Measurements from ENCODE around the gene NUP188. TPM values are rescaled to one million over a fixed set of nuclear protein-coding genes. Genes with fewer than 3 reads are reported as not detected.

NUP188 gene, protein sequence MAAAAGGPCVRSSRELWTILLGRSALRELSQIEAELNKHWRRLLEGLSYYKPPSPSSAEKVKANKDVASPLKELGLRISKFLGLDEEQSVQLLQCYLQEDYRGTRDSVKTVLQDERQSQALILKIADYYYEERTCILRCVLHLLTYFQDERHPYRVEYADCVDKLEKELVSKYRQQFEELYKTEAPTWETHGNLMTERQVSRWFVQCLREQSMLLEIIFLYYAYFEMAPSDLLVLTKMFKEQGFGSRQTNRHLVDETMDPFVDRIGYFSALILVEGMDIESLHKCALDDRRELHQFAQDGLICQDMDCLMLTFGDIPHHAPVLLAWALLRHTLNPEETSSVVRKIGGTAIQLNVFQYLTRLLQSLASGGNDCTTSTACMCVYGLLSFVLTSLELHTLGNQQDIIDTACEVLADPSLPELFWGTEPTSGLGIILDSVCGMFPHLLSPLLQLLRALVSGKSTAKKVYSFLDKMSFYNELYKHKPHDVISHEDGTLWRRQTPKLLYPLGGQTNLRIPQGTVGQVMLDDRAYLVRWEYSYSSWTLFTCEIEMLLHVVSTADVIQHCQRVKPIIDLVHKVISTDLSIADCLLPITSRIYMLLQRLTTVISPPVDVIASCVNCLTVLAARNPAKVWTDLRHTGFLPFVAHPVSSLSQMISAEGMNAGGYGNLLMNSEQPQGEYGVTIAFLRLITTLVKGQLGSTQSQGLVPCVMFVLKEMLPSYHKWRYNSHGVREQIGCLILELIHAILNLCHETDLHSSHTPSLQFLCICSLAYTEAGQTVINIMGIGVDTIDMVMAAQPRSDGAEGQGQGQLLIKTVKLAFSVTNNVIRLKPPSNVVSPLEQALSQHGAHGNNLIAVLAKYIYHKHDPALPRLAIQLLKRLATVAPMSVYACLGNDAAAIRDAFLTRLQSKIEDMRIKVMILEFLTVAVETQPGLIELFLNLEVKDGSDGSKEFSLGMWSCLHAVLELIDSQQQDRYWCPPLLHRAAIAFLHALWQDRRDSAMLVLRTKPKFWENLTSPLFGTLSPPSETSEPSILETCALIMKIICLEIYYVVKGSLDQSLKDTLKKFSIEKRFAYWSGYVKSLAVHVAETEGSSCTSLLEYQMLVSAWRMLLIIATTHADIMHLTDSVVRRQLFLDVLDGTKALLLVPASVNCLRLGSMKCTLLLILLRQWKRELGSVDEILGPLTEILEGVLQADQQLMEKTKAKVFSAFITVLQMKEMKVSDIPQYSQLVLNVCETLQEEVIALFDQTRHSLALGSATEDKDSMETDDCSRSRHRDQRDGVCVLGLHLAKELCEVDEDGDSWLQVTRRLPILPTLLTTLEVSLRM (N-terminal part only)
- 38.5 and 54.1 TPM in 2 replicates for total RNA-seq (2016; rRNA removed; fragmentation: Illumina TruSeq; extraction: Trizol)
- 8.2 and 12.6 TPM in 2 replicates for total RNA-seq (2016; cell fraction: cytosol; rRNA removed; fragmentation: Illumina TruSeq; extraction: Trizol; ENCODE audit: low read depth)
- total RNA-seq (2016; cell fraction: insoluble cytoplasmic fraction; rRNA removed; fragmentation: Illumina TruSeq; extraction: Trizol): 35.5 and 47.1 TPM in 2 replicates
- total RNA-seq (2016; cell fraction: membrane; rRNA removed; fragmentation: Illumina TruSeq; extraction: Trizol): 10.3 and 12.4 TPM in 2 replicates
- total RNA-seq (2016; cell fraction: nucleus; rRNA removed; fragmentation: Illumina TruSeq; extraction: Trizol): 52.4 and 56.0 TPM in 2 replicates
- 28.0 and 31.5 TPM in 2 replicates for polyA plus RNA-seq (2011; rRNA removed)
- 30.7 and 31.2 TPM in 2 replicates for polyA plus RNA-seq (2011; cell fraction: cytosol; rRNA removed)
- 80.5 and 92.3 TPM in 2 replicates for polyA plus RNA-seq (2011; cell fraction: nucleus; rRNA removed)
- polyA plus RNA-seq (2012): 31.1 and 32.6 TPM in 2 replicates
- 1.6 and 2.1 TPM in 2 replicates for polyA plus RNA-seq (2016; cell fraction: cytosol; fragmentation: Illumina TruSeq; extraction: Trizol; ENCODE audit: low read depth)
- 27.2 and 38.0 TPM in 2 replicates for polyA plus RNA-seq (2016; cell fraction: insoluble cytoplasmic fraction; fragmentation: Illumina TruSeq; extraction: Trizol; ENCODE audit: low read depth)
- 3.8 and 4.7 TPM in 2 replicates for polyA plus RNA-seq (2016; cell fraction: membrane; fragmentation: Illumina TruSeq; extraction: Trizol; ENCODE audit: low read depth)
- polyA plus RNA-seq (2016; cell fraction: nucleus; fragmentation: Illumina TruSeq; extraction: Trizol; ENCODE audit: insufficient read depth, low read depth): 55.8 and 60.8 TPM in 2 replicates
- 177 and 560 TPM in 2 replicates for polyA minus RNA-seq (2011; rRNA and poly(A)+ RNA removed; ENCODE audit: low replicate concordance)
- 51.6 and 71.1 TPM in 2 replicates for polyA minus RNA-seq (2011; cell fraction: cytosol; rRNA and poly(A)+ RNA removed)
- polyA minus RNA-seq (2011; cell fraction: nucleus; rRNA and poly(A)+ RNA removed): 71.8 and 93.1 TPM in 2 replicates
- percentile 63 among the genes with signal in this experiment for Bru-seq, nascent RNA
- percentile 81 among the genes with signal in this experiment for BruChase-seq, experiment 1, labeled RNA remaining after a 6-hour chase
- BruChase-seq, experiment 2, labeled RNA remaining after a 2-hour chase: percentile 77 among the genes with signal in this experiment
- long read RNA-seq, experiment 1, full-length matches to known transcripts: 1 of 20 reads
- long read RNA-seq, experiment 1, partial matches to known transcripts: 17 of 20 reads
- long read RNA-seq, experiment 1, other reads (novel, unspliced or antisense): 2 of 20 reads
- long read RNA-seq, experiment 2, full-length matches to known transcripts: 13 of 83 reads
- long read RNA-seq, experiment 2, partial matches to known transcripts: 45 of 83 reads
- long read RNA-seq, experiment 2, other reads (novel, unspliced or antisense): 25 of 83 reads

DNA sequence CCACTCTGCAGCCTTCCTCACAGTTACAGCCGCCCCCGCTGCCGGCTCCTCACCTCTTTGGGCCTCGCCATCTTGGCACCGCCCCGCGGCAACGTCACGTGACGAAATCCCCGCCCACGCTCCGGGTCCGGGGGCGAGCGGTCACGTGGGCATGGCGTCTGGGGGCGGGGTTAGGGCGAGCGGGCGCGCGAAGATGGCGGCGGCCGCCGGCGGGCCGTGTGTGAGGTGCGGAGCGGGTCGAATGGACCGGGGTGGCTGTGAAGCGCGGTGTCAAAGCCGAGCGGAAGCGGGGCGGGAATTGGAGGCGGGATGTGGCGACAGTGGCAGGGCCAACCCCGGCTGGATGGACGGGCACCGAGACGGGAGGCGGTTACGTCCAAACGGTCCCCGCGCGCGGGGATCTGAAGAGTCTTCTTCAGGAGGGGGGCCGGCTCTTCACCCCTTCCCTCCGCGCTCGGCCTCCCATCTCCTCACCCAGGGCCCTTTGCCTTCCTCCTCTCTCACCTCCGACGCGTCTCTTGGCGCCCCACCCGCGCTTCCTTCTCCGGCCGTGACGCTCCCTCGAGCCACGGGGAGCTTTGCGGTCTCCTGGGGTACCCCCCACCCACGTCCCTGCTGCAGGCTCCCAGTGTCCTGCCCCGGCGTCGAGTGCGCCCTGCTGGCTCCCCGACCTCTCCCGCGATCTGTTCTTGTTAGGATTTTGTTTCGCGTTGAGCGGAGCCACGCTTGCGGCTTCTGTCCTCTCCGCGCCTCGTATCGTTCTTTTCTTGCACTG is at the start of gene NUP188, which contains the start of gene DOLK:
TSS of gene NUP188 (plus strand) at position 173 of the 775 bp plus-strand sequence. CDS start at position 194, 21 bp downstream.
TSS of gene DOLK (minus strand) at position 77 of the 775 bp plus-strand sequence. CDS start 300 bp downstream, outside the sequence.
- H3K36me3 ChIP-seq (replicated peaks in 1 of 2; ENCODE audit: control insufficient read depth in 1 of 2, insufficient read depth in 2 of 2, low read length in 2 of 2): peaks cover 1 to 3% of the 10 kb centered on the region in 2 experiments; a peak in 3 of 5 replicates
- ChIA-PET CTCF (ENCODE audit: low intra/inter-chr PET ratio, low total read pairs) (no interaction called here), POLR2A (interaction anchor here (0.5 to 1.7 kb wide), 7 partner anchors 13 to 678 kb away, joined by 3 to 4 read pairs (median 3); partner anchors contain the start of gene SPOUT1)
- peak within 1 kb of the TSS; percentile 96 for H3K9ac ChIP-seq (ENCODE audit: insufficient read depth, low read depth, low read length)
- FAIRE-seq: no peak
- peak within 1 kb of the TSS; percentile 80 for H3K27ac ChIP-seq (ENCODE audit: extremely low read length, insufficient read depth, low read length)
- TSS peak; percentile 79 for BruUV-seq (replicated peaks)
- H3K4me2 ChIP-seq (ENCODE audit: low read depth, low read length): peak within 1 kb of the TSS; percentile 97
- peak; percentile 79 for DNase-seq (ENCODE audit: low spot score)
- in situ Hi-C loops (cut with HindIII; ENCODE audit: extremely low pct_ligation_motif_present, low pct_unique_long_range_greater_than_20kb) (no loop called here), intact Hi-C loops (cut with micrococcal nuclease; ENCODE audit: unreplicated experiment) (no loop called here)
- no peak within 1 kb of the TSS for H2AFZ ChIP-seq (ENCODE audit: low read length)
- peaks cover 67% of the 10 kb centered on the region for H3K4me1 ChIP-seq (ENCODE audit: insufficient read depth, low read length)
- ATAC-seq: peak; percentile 82
- no peaks in the 10 kb centered on the region; a peak in 1 of 5 replicates for H3K27me3 ChIP-seq (ENCODE audit: control insufficient read depth in 1 of 2, insufficient read depth in 2 of 2, low read length in 2 of 2)
- peak within 1 kb of the TSS; percentile 91 to 100 (median 99) for H3K4me3 ChIP-seq (replicated peaks in 1 of 3; ENCODE audit: insufficient read depth in 1 of 3, low read depth in 2 of 3, low read length in 3 of 3)
- H4K20me1 ChIP-seq (ENCODE audit: insufficient read depth, low read length): no peaks in the 10 kb centered on the region
- peaks cover 27% of the 10 kb centered on the region for H3K79me2 ChIP-seq (ENCODE audit: insufficient read depth, low read length)
- no peaks in the 10 kb centered on the region for H3K9me3 ChIP-seq (ENCODE audit: low read length)
- 1% methylated on average over 63 of the region's 86 CpGs for WGBS (ENCODE audit: low lambda C conversion rate)
- TF ChIP-seq ELF4 (CRISPR knock-in tag; IDR thresholded peaks at IDR 0.05; ENCODE audit: borderline replicate concordance) (no peak), HOXA7 (CRISPR knock-in tag; IDR thresholded peaks at IDR 0.05) (no peak), ATAD3A (CRISPR knock-in tag; IDR thresholded peaks at IDR 0.05) (0 out of 2 replicates have a peak, but pooled peaks have one; percentile 23), ARNT (IDR thresholded peaks at IDR 0.05) (no peak), ZNF619 (CRISPR knock-in tag; IDR thresholded peaks at IDR 0.05) (0 out of 2 replicates have a peak, but pooled peaks have one; percentile 60), SP5 (CRISPR knock-in tag; IDR thresholded peaks at IDR 0.05; ENCODE audit: borderline replicate concordance, low read depth) (peak; percentile 91)
- TF ChIP-seq, protein P1, sequence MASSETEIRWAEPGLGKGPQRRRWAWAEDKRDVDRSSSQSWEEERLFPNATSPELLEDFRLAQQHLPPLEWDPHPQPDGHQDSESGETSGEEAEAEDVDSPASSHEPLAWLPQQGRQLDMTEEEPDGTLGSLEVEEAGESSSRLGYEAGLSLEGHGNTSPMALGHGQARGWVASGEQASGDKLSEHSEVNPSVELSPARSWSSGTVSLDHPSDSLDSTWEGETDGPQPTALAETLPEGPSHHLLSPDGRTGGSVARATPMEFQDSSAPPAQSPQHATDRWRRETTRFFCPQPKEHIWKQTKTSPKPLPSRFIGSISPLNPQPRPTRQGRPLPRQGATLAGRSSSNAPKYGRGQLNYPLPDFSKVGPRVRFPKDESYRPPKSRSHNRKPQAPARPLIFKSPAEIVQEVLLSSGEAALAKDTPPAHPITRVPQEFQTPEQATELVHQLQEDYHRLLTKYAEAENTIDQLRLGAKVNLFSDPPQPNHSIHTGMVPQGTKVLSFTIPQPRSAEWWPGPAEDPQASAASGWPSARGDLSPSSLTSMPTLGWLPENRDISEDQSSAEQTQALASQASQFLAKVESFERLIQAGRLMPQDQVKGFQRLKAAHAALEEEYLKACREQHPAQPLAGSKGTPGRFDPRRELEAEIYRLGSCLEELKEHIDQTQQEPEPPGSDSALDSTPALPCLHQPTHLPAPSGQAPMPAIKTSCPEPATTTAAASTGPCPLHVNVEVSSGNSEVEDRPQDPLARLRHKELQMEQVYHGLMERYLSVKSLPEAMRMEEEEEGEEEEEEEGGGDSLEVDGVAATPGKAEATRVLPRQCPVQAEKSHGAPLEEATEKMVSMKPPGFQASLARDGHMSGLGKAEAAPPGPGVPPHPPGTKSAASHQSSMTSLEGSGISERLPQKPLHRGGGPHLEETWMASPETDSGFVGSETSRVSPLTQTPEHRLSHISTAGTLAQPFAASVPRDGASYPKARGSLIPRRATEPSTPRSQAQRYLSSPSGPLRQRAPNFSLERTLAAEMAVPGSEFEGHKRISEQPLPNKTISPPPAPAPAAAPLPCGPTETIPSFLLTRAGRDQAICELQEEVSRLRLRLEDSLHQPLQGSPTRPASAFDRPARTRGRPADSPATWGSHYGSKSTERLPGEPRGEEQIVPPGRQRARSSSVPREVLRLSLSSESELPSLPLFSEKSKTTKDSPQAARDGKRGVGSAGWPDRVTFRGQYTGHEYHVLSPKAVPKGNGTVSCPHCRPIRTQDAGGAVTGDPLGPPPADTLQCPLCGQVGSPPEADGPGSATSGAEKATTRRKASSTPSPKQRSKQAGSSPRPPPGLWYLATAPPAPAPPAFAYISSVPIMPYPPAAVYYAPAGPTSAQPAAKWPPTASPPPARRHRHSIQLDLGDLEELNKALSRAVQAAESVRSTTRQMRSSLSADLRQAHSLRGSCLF (CRISPR knock-in tag; IDR thresholded peaks at IDR 0.05; ENCODE audit: borderline replicate concordance): no peak

All from HepG2 (cell line).